ENCODE results near the gene ZBTB46.

ZBTB46 gene

DNA sequence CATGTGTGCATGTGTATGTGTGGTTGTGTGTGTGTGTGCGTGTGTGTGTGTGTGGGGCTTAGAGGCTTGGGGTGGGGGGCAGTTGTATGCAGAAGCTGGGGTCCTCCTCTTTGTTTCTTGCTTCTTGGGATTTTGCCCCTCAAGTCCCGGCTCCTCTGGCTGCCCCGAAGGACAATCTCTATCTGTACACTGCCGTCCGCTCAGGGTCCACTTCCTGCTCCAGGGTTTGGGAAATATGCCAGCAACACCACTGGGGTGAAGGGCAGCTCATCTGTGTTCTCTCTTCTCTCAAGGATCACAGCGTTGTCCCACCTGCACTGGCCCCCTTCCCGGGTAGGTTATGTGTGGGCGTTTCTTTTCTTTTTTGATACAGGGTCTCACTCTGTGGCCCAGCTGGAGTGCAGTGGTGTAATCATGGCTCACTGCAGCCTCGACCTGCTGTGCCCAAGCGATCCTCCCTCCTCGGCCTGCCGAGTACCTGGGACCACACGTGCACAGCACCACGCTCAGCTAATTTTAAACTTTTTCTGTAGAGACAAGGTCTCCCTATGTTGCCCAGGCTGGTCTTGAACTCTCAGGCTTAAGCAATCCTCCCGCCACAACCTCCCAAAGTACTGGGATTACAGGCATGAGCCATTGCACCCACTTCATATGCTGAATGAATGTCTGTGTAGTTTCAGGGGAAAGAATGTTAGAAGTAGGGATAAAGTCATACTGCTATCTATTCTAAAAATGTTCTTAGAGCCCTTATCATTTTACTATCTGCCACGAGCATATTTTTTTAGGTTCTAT, 65.8 kb downstream of the ZBTB46 start:
- no peak for DNase-seq

DNA sequence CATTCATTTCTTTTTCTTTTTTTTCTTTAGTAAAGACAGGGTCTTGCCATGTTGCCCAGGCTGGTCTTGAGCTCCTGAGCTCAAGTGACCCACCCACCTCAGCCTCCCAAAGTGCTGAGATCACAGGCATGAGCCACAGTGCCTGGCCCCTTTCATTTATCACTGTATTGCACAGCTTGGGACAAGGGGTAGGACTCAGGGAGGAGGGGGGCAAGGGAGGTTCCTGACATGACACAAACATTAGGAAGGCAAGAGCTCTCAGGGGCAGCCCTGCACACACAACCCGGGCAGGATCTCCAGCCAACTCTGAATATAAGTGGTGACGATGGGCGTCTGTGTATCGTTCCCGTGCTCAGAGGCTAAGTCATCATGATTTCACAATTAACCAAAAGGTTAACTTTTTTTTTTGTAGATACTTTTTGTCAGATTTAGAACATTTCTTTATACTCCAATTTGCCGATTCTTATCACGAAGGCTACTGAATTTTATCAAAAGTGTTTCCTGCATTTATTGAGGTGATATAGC, 71.6 kb downstream of the ZBTB46 start:
- DNase-seq = no peak

DNA sequence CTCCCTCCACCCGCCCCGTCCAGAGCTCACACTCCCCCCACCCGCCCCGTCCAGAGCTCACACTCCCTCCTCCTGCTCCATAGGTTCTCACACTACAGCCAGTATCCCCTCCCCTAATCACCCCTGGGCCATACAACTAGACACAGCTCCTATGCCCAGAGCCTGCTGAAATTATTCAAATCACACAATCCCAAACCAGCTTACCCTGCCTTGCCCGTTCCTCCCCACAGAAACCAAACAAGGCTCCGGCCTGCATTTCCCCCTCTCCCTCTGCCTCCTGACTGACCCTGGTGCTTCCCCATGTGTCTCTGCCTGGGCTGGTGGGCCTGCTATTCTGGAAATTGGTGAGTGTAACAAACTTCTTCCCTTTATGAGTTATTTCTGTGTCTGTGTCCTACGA, 72.9 kb downstream of the ZBTB46 start:
- no peak for DNase-seq

DNA sequence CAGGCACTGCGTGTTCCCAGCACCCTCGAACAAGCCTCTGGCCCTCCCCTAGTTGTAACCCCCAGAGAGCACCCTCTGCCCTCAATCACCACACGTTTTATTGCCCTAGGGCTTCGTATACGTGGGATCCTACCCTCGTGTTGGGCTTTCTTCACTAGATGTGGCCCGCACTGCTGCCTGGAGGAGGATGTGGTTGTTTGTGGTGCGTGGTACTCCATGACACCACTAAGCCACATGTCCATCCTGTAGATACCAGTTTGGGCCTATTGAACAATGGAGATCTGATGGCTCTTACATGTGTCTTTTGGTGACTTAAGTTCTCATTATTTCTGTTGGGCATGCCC, 74.4 kb downstream of the ZBTB46 start:
- no peak for DNase-seq

DNA sequence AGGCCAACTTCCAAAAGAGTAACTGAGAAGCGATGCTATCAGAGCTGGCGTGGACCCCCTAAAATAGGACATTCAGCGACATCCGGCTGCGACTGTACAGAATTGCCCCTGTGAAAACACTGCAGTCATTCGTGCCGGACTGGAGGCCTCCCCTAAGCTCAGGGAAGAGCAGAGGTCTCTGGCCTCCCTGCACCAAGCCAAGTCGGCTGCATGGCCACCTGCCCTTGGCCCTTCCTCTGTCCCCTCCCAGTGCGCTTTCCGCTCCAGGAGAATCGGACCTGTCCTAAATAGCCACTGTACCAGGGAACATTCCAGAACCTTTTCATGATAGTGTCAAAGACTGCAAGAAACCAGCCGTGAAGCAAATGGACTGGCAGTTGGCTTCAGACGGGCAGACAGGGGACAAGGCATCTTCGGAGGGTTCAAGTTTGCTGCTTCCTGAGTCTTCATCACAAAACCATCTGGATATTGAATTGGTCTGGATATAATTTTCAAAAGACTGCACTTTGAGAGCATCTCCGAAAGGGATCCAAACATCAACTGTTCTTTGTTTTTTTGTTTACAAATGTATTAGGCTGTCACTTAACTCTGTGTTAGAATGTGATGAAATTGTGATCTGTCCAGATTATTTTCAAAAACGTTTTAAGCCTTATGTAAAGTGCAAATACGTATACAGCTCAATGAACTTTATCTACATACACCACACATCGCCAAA, 75.0 kb downstream of the ZBTB46 start:
- DNase-seq = no peak

DNA sequence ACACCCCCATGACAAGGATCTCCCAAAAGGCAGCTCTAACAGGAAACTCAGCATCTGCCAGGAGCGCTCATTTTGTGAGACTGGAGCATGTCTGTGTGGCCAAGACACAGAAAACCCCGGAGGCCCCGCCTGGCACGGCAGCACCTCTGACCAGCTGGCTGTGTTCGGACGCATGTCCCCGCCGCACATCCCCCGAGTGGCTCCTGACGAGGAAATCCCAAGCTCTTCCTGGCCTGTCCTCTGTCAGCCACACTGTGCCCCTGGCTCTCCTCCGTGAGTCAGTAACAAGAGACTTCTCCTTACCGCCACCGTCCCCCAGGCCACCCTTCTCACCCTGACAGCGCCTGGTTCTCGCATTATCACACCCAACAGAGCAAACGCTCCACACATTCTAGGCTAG, 77.1 kb downstream of the ZBTB46 start:
- DNase-seq = no peak

DNA sequence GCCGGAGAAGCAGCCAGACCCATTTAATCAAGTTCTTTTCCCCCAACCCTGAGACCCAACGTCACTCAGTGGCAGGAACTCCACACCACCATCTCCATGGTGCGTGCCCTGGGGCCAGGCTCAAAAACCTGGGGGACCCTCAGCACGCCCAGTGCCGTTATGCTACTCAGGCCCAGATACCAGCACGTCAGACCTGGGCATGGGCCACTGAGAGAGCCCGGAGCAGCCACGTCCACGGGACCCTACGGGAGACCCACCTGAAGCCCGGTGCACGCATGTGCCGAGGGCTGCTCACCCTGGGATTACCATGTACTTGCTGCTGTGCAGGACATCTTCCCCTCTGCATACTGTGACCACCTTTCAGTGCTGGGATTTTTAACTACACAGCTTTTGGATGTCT, 77.7 kb downstream of the ZBTB46 start:
- no peak for DNase-seq

DNA sequence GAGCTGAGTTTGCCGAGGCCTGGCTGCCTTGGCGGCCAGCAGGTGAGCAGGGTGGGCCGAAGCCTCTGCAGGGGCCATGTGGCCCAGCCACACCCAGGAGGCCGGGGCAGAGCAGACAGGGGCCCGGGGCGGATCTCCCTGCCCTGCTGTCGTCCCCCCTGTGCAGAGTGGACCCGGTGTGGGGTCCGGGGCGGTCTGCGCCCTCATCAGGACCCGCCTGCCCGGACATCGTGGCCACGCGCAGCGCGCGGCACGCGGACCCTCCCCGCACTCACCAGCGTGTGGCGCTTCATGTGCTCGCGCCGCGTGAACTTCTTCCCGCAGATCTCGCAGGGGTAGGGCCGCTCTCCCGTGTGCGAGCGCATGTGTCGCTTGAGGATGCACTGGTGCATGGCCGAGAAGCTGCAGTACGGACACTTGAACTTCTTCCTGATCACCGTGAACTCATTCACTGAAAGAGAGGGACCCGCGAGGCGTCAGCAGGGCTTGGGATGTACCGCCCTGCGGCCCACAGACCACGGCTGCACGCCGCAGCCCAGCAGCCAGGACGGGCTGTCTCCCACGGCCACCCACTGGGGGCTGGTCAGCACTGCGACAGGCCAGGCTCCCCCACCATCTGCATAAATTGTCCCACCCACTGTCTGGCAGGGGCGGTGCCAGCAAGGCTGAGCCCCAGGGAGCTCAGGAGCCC, 78.5 kb downstream of the ZBTB46 start:
- no peak for DNase-seq

DNA sequence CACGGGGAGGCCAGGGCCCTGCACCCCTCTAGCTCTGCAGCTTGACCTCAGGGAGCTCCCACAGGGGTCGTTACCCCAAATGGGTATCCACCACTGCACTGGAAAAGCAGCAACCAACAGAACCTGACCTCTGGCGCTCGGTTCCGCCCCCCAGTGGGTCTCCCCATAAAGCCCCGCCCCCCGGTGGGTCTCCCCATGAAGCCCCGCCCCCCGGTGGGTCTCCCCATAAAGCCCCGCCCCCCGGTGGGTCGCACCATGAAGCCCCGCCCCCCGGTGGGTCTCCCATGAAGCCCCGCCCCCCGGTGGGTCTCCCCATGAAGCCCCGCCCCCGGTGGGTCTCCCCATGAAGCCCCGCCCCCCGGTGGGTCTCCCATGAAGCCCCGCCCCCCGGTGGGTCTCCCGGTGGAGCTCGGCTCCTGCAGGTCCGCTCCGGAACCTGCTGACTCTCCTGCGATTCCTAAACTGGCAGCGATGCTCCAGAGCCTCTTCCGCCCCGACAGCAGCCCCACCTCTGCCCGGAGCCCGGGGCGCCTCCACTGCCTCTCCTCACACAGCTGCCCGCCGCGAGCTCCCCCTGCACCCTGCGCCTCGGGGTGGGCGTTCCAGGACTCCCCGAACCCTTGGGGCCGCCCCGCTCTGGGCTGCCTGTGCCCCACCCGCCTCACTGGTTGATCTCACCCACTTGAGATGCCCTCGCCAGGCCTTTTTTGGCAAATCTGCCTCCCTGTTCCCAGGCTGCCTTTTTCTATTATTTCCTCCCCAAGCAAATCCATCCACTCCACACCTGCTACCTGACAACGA, 79.4 kb downstream of the ZBTB46 start:
- DNase-seq = no peak

DNA sequence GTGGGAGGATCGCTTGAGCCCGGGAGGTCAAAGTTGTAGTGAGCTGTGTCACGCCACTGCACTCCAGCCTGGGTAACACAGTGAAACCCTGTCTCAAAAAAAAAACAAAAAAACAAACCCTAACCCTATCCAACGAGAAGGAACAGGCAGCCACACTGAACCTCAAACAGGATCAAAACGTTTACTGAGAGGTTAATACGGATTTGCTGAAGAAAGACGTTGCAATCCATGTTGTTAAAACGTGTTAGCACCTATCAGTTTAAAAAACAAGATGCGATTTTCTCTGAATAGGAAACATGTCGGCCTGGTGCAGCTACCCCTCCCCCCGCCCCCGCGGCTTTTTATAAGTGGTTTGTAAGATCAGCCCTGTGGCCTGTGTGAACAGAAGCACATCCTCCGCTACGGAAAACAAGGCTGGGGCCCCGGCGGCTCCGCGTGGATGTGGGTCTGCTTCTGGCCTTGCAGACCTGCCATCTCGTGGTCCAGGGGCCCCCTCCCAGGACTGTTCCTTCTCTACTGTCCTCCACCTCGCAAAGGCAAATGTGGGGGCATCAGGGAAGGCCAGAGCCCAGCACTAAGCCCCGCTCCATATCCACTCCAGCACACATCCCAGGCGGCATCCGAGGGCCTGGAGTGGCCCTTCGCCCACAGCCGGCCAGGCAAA, 80.1 kb downstream of the ZBTB46 start:
- DNase-seq = no peak

DNA sequence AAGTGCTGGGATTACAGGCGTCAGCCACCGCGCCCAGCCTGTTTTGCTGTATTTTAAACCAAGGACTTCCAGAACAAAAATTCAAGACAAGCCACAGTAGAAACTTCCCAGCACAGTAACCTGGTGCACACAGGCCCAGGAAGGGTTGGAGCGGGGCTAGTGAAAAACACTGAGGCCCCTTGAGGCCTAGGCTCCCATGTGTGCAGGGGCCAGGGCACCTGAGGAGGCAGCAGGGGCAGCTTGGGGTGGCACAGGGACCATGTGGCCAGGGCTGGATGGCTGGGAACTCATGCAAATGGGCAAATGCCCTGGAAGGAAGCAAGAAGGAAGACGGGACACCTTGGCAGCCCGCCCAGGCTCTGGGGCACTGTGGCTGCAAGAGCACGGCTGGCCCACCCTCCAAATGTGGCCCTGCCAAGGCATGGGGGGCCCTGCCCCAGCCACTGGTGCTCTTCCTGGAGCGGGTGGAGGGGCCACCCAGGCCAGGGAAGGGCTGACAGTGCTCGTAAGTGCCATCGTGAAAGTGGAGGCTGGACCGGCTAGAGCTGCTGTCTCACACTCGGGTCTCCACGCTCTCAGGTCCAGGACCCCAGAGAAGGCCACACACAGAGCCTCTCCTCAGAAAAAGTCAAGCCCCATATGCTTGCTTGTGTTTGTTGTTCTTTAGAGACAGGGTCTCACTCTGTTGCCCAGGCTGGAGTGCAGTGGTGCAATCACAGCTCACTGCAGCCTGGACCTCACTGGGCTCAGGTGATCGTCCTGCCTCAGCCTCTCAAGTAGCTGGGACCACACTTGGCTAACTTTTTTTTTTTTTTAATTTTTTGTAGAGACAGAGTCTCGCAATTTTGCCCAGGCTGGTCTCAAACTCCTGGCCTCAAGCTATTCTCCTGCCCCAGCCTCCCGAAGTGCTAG, 81.2 kb downstream of the ZBTB46 start:
- DNase-seq = no peak

DNA sequence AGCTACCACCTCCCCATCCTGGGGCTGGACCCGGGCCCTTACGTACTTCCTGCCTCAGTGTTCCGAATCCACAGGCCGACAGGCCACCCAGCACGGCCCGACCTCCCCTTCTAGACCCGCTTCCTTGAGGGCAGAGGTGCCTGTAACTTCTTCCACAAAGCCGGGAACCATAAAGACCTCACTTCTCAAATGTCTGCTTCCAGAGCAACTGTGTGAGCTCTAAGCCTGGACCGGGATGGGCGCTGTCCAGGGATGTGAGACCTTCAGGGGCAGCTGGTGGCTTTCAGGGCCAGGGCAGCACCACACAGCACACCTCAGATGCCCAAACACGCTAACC, 82.2 kb downstream of the ZBTB46 start:
- no peak for DNase-seq

DNA sequence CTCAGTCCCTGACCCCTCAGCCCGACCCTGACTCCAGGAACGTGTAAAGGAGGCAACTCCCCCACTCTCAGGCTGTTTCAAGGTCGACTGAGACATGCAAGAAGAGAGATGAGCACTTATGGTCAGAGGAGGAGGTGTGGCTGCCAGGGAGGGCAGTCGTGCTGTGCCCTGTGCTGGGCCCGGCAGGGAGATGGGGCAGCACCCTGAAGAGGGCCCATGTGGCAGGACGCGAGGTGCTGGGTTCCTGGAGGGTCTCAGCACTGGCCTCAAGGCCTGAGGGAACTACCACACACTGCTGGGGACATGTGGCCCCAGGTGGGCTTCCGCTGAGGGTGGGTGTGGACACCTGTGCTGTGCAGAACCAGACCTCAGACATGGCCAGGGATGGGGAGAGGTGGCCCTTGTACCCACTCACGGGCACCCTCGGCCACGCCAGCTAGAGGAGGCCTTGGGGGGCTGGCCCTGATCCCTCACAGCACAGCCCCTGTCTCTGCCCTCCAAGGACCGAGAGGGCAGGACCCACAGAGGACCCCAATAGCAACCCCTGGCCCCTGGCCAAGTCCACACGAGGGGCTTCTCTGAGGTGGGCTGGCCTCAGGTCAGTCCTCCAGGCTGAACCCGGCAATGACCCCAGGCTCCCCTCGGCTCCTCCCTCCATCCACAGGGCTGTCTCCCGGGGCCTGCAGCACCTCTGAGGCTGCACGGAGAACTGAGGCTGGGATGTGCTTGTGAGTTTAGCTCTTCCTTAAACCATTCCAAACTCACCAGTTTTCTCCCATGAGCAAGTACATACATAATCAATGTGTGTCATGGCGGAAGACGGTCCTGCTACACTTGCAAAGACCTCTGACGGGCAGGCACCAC, 82.8 kb downstream of the ZBTB46 start:
- DNase-seq = no peak

DNA sequence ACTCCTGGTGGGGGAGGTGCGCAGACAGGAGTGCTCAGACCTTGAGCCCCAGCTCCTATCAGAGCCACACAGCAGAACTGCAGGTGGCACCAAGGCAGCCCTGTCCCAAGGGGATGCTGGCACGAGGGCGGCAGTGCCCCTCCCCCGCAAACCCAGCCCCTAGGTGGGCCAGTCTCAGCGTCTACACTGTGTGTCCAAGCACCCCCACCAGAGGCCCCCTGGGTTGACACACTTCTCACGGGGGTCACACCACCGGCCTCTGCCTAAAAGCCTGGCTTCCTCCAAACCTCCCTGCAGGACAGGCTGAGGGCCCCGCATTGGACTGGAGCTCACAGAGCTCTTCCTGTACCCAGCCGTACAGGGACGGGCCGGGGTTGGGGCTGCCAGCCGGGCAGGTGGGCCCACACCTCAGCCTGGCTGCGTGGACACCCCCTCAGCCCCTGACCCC, 83.4 kb downstream of the ZBTB46 start:
- DNase-seq = no peak

DNA sequence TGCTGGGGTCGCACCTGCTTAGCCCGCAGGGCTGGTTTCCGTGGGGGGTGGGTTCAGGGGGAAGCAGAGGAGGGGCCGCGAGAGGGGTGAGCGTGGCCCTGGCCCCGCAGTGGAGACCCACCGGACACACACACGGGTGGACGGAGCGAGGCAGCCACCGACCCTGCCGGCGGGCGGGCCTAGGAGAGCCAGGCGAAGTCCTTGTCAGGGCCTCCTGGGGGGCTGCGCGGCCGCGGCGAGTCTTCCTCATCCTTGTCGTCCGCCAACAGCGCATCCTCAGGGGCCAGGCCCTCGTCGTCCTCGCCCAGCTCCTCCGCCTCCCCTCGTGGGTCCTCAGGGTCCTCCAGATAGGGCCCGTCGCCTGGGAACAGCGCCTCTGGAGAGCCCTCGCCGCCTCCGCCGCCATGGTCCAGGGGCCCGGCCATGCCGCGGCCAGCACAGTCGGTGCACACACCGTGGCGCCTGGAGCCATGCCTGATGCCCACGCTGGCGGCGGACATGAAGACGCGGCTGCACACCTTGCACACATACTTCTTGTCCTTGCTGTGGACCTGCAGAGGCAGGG, 84.2 kb downstream of the ZBTB46 start:
- DNase-seq = no peak

DNA sequence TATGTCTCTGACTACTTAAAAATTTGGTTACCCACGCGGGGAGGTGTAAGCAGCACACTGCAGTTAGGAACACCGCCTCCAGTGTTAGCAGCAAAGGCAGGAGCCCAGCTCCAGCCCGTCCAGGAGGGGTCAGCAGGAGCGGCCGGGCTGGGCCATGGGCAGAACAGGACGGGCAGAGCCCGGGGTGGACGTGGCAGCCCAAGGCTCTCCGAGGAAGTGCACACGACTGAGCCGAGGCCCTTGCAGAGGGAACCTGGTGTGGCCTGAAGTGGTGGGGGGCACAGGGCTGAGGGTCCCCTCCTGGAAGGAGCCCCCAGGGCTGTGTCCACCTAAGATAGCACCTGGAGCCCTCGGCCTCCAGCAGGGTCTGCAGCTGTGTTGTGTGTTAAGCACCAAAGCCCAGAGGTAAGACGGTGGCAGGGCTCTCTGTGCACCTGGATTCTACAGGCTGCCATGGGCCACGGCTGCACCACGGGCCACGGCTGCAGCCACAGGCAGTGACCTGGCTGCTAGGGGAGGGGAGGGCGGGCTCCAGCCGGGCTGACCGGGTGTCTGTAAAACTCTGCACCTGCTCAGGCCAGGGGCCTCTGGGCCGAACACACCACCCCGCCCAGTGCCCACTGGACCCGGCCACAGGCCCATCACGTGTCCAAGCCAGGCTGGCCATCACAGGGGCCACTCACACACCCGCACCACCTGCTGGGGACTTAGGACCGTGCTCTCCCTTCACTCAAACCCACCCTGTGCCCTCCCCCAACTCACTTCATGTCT, 84.9 kb downstream of the ZBTB46 start:
- no peak for DNase-seq

DNA sequence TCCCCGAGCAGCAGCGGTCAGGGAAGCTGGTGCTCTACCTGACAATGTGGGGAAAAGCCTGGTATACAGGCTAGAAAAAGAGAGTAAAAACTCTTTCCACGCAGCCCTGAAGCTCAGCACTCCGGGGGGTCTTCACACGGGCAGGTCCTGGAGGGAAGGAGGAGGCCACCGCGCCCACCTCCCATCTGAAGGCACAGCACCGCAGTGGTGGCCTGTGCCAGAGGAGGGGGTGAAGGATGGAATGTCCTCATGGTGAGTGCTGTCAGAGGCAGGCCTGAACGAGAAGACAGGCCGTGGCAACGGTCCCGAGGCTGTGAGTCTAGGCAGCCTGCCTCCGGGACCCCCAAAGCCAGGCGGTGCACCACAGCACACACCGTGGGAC, 85.6 kb downstream of the ZBTB46 start:
- DNase-seq = no peak

DNA sequence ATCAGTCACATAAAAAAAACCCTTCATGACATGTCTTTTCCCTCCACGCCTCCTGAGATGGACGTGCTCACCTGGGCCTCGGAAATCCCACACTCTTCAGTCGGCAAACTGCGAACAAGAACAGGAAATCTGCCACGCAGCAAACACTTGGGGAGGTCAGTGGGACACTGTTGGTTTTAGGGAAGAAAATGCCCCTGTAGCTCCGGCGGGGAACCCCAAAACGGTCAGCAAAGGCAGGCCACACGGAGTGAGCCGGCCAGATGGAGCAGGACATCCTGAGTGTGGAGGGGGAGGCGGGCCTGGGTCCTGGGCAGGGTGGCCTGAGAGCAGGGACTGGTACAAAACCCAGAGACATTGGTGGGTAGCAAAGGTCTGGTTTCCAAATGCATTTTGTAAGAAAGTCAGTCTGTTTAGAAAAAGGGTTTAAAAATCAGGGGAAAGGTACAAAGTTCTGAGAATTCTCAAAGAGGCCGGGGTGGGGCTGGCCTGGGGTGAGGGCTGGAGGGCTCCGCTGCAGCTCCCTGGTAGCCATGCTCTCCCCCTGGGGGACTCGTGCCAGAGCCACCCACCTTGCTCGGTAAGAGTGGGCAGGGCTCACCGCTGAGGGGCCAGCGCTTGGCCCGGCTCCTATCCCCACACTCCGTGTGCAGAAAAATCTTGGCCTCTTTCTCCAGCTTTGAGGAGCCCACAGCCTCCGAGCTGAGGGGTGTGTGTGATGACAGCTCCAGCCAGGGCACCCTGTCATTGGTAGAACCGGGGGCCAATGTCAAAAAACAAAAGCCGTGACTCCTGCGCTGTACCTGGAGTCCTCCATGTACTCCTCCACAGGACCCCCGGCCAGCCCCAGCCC, 86.3 kb downstream of the ZBTB46 start:
- DNase-seq = no peak

Data from NCI-H345 (cell line).